GM04504 (cell line): ENCODE results near the gene HS3ST1.

Source experiments
- DNase-seq: peaks from one replicate; pipeline ENCODE4 v3.0.0-alpha.2; 2012; ENCODE audit warnings: low read depth

The HS3ST1 gene

GRCh38 chr4:11431111-11431510 lies 2.4 kb upstream of the HS3ST1 start:
- no peak for DNase-seq

GRCh38 chr4:11430536-11430935 lies 1.8 kb upstream of the HS3ST1 start:
- DNase-seq: no peak

- DNase-seq: no peak
These were observed 978 bp upstream of the HS3ST1 start for GRCh38 chr4:11429699-11430045.

GRCh38 chr4:11428899-11429698 lies 405 bp upstream of the HS3ST1 start:
- DNase-seq: no peak

GRCh38 chr4:11427121-11427996 lies 1.3 kb downstream of the HS3ST1 start:
- no peak for DNase-seq

- no peak for DNase-seq
These were observed 2.0 kb downstream of the HS3ST1 start for GRCh38 chr4:11426731-11427120.

- no peak for DNase-seq
These were observed 2.7 kb downstream of the HS3ST1 start for GRCh38 chr4:11426003-11426402.

- DNase-seq: no peak
These were observed 3.8 kb downstream of the HS3ST1 start for GRCh38 chr4:11424856-11425255.

GRCh38 chr4:11424000-11424399 lies 4.7 kb downstream of the HS3ST1 start:
- DNase-seq: no peak

- no peak for DNase-seq
These were observed 5.2 kb downstream of the HS3ST1 start for GRCh38 chr4:11423465-11423864.

- no peak for DNase-seq
These were observed 7.6 kb downstream of the HS3ST1 start for GRCh38 chr4:11421116-11421515.

- DNase-seq: no peak
These were observed 8.4 kb downstream of the HS3ST1 start for GRCh38 chr4:11420327-11420726.

- no peak for DNase-seq
These were observed 10.1 kb downstream of the HS3ST1 start for GRCh38 chr4:11418610-11419009.

- DNase-seq: no peak
These were observed 12.0 kb downstream of the HS3ST1 start for GRCh38 chr4:11416767-11417113.

GRCh38 chr4:11416071-11416766 lies 12.5 kb downstream of the HS3ST1 start:
- no peak for DNase-seq

GRCh38 chr4:11415409-11416070 lies 13.2 kb downstream of the HS3ST1 start:
- no peak for DNase-seq

- no peak for DNase-seq
These were observed 16.5 kb downstream of the HS3ST1 start for GRCh38 chr4:11412211-11412610.

GRCh38 chr4:11409632-11410031 lies 19.1 kb downstream of the HS3ST1 start:
- no peak for DNase-seq

GRCh38 chr4:11408233-11408967 lies 20.3 kb downstream of the HS3ST1 start:
- no peak for DNase-seq

GRCh38 chr4:11407551-11407950 lies 21.1 kb downstream of the HS3ST1 start:
- DNase-seq: no peak

- no peak for DNase-seq
These were observed 24.3 kb downstream of the HS3ST1 start for GRCh38 chr4:11404431-11404830.

- DNase-seq: no peak
These were observed 26.5 kb downstream of the HS3ST1 start for GRCh38 chr4:11402192-11402591.
